PFSK-1 (cell line): ENCODE results near the gene PROZ.

Experiments used
- POLR2AphosphoS5 ChIP-seq: IDR thresholded peaks from 2 replicates; pipeline ENCODE4 v1.6.1; 2012; ENCODE audit warnings: low read depth, mild to moderate bottlenecking, control low read depth, low read length, moderate library complexity
- TAF1 ChIP-seq: IDR thresholded peaks from 2 replicates; pipeline ENCODE4 v1.6.1; 2012; ENCODE audit warnings: low read length, control low read depth, borderline replicate concordance; ENCODE audit not compliant: insufficient read depth

DNA sequence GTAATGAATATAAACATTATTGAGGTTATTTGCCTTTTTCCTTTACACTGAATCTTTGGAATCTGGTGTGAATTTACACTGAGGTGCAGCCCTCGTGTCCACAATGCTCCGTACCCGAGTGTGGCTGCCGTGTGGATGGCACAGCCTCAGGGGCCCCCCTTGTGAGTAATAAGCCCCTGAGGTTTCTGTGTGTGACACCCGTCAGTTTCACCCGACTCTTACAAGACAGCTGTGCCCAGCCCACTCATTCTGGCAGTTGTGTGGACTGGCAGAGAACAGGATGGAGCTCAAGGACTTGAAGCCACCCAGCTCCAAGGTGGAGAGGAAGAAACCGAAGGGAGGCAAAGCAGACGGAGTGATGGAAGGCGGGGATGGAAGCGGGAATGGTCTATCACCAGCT is 7.8 kb downstream of the PROZ start:
- no peak for TF ChIP-seq POLR2AphosphoS5
- TF ChIP-seq TAF1 = no peak
